GM21515 (cell line): Measurements from ENCODE around the gene RFNG.

Experiments
- ATAC-seq: cut with Tn5 transposase; IDR thresholded peaks from one replicate; pipeline ENCODE4 v1.9.1; 2021; ENCODE audit not compliant: unreplicated experiment

Gene RFNG

GRCh38 chr17:82029990-82030469, 21.6 kb downstream of the RFNG start:
- no peak for ATAC-seq

- no peak for ATAC-seq
Measured at GRCh38 chr17:82029391-82029790, 22.2 kb downstream of the RFNG start.

GRCh38 chr17:82028966-82029365, 22.6 kb downstream of the RFNG start:
- no peak for ATAC-seq

- ATAC-seq, result no peak
Measured at GRCh38 chr17:82028246-82028645, 23.4 kb downstream of the RFNG start.

GRCh38 chr17:82025401-82026107, 26.1 kb downstream of the RFNG start:
- no peak for ATAC-seq

DNA sequence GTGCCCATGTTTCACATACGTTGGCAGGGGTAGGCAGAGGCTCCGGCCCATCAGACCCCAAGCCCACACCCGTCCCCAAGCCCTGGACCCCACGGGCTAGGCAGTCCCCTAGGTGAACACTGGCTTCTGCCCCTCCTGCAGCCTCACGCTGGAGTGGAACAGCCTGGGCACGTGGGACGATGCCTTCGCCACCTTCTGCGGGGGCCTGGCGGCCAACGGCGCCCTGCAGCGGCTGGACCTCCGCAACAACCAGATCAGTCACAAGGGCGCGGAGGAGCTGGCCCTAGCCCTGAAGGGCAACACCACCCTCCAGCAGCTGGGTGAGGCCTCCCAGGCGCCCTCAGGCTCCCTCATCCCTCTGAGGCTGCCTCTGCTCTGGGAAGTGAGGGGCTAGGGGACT, 26.8 kb downstream of the RFNG start:
- ATAC-seq, result no peak

DNA sequence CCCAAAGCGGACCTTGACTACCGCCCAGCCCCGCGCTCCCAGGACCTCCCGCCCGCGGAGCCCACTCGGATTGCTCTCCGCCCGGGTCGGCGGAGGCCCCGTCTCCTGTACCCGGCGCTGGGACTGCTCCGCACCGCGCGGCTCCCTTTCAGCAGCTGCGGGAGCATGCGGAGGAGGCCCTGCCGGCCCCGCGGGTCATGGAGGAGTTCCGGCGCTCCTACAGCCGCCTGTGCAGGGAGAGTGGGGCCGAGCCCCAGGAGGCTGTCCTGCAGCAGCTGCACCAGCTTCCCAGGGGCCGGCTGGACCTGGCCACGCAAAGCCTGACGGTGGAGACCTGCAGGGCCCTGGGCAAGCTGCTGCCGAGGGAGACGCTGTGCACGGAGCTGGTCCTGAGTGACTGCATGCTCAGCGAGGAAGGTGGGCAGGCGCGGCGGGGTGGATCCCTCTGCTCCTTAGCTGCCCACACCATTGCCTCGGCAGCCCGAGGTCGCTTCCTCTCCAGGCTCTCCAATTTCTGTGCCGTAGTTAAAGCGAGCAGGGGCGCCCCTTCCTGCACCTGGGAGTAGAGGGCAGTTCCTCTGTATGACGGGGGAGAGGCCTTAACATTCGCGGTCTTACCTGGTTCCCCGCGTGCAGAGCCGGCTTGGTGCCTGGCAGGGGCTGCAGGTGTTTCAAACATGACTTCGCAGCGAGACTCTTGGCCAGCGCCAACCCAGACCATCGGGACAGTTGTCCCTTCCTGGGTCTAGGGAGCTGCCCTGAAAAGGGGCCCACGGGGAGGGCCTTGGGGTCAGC, 28.0 kb downstream of the RFNG start:
- peak; percentile 4 for ATAC-seq

DNA sequence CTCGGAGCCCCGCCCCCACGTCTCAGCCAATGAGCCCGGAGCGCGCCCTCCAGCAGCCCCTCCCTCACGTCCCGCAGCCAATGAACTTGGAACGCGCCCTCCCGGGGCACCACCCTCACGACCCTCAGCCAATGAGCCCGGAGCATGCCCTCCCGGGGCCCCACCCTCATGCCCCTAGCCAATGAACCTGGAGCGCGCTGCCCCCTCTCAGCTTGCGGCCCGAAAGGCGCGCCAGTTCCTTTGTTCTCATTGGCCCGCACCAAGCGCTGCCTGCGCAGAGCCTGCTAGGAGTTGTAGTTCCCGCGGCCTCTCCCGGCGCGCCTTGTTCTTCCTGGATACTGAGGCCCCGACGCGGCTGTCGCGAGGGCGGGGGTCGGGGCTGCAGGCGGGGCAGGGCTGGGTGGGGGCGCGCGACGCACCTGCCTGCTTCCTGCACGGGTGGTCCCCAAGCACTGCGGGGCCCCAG, 28.6 kb downstream of the RFNG start, which contains the start of gene LRRC45:
TSS of gene LRRC45 (plus strand) at position 325 of the 466 bp plus-strand sequence. CDS start 339 bp downstream, outside the sequence.
- ATAC-seq, result peak; percentile 77

- ATAC-seq, result peak; percentile 15
Measured at GRCh38 chr17:82022310-82022980, 29.2 kb downstream of the RFNG start, which contains the start of gene CENPX. Gene CENPX (minus strand): TSS chr17:82022878. CDS start chr17:82022861, 17 bp downstream.

GRCh38 chr17:82021900-82022309, 29.7 kb downstream of the RFNG start:
- no peak for ATAC-seq

GRCh38 chr17:82021107-82021899, 30.3 kb downstream of the RFNG start:
- ATAC-seq, result no peak

DNA sequence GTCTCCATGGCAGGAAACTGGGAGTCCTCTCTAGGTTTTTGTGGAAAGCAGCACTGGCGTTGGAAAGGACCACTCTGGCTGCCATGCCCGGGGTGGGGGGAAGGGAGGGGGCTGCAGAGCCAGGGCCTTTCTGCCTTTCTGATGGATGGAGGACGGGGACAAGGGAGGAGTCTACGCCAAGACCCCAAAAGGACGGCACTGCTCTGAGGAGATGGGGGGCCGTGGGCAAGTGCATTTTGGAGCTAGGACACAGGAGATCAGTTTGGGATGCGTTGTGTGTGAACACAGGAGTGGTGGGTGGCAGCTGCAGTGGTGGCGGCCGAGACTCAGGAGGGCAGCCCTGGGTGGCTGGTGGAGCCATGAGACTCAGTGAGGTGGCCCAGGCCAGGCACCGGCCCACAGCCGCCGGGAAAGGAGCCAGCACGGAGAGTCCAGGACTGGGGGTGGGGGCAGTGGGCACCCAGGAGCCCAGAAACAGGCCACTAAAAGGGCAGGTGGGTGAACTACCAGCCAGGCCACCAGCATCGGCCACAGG, 31.0 kb downstream of the RFNG start:
- no peak for ATAC-seq

DNA sequence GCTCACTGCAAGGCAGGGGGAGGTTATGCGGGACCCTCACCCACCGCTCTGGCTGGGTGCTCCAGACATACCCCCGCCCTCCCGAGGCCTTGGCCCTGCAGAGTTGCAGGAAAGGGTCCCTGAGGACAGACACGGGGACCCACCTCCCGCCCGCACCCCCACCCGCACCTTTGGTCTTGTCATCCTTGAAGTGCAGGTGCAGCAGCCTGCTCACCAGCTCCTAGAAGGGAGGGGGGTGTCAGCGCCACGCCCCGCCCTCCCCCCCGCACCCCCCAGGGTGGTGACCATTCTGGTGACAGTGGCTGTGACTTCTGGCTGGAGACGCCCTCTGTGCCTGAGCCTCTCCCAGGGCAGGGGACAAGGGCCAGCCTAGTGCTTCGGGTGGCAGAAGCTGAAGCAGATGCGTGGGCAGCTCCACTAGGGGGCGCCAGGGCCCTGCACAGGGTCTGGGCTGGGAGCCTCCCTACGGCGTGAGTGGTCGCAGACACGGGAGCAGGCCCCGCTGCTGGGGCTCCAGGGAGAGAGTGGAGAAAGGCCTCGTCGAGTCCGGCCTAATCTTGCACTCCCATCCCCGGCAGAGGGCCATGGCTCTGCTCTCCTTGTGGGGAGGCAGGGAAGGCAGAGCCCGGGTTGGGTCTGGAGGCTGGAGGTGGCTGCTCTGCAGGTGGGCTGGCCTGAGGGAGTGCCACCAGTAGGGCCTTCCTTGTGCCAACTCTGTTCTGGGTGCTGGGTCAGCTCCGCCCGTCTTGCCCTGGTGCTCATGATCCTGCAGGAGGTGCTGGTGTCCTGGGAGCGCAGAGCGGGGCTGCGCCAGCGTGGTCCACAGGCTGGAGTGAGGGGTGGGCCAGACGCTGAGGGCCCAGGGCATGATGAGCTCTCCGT, 31.7 kb downstream of the RFNG start:
- no peak for ATAC-seq

DNA sequence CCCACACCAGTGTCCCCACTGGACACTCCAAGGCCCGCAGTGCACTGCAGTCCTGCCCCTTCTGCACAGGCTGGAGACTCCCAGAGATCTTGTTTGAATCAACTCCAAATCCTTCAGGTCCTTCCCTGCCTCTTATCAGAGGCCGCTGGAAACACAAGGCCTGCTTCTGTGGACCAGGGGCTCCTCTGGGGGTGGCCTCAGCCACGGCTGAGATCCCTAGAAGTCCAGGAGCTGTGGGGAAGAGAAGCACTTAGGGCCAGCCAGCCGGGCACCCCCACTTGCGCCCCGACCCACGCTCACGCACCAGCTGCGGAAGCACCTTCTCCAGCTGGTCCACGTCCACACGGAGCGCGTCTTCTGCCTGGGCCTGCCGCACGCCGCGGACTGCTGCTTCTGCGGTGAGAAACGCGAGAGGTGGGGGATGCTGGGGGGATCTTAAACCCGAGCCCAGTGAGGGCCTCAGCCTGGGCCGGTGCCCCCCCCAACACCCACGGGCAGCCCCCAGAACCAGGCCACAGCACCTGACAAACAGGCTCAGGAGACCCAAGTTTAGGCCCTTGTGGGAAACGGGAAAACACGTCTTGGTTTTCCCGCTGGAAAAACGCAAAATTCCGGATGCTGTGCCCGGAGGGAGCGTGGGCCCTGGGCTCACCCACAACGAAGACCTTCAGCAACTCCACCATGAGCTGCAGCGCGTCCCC, 32.5 kb downstream of the RFNG start:
- no peak for ATAC-seq

- ATAC-seq, result no peak
Measured at GRCh38 chr17:82018152-82018988, 33.2 kb downstream of the RFNG start.

GRCh38 chr17:82017612-82018151, 33.9 kb downstream of the RFNG start:
- ATAC-seq, result no peak

DNA sequence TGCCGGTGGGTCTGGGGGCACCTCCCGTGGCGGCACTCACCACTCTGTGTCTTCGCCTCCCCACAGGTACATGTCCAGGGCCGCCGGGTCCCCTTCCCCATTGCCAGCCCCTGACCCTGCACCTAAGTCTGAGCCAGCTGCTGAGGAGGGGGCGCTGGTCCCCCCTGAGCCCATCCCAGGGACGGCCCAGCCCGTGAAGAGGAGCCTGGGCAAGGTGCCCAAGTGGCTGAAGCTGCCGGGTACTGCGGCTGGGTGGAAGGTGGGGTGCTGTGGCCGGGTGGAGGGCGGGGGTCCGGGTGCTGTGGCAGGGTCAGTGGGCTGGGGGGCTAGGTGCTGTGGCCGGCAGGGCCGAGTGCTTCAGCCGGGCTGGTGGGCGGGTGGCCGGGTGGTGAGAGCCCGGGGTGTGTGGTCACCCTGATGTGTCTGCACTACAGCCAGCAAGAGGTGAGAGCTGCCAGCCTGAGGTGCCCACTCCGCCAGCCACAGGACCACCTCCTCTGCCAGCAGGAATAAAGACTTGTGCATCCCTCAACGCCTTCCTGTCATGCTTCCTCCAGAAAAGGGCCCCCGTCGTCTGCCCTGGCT, 34.6 kb downstream of the RFNG start:
- ATAC-seq, result no peak
